ENCODE results near the gene TH.

DNA sequence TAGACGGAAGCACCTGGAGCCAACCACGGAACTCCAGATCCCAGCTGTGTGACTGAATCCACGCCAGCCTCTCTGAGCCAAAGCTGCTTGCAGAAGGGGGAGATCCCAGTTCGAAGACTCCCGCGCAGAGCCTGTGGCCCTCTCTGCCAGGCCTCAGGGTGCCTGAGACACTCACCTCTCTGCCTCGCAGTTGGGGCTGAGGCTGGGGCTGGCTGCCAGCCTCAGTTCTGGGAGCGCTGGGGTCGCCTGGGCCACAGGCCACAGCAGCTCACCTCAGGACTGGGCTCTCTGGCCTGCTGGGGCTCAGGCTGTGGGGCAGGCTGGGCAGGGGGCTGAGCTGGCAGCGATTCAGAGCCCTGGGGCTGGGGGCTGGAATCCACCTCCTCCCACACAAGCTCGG lies 24.2 kb downstream of the TH start:
- no peak for TF ChIP-seq PHF8 (conservative IDR thresholded peaks at IDR 0.05; ENCODE audit: low read depth, low read length)
- no peak for TF ChIP-seq CHD1 (IDR thresholded peaks at IDR 0.05; ENCODE audit: low read depth, low read length)
- TF ChIP-seq, protein P1, sequence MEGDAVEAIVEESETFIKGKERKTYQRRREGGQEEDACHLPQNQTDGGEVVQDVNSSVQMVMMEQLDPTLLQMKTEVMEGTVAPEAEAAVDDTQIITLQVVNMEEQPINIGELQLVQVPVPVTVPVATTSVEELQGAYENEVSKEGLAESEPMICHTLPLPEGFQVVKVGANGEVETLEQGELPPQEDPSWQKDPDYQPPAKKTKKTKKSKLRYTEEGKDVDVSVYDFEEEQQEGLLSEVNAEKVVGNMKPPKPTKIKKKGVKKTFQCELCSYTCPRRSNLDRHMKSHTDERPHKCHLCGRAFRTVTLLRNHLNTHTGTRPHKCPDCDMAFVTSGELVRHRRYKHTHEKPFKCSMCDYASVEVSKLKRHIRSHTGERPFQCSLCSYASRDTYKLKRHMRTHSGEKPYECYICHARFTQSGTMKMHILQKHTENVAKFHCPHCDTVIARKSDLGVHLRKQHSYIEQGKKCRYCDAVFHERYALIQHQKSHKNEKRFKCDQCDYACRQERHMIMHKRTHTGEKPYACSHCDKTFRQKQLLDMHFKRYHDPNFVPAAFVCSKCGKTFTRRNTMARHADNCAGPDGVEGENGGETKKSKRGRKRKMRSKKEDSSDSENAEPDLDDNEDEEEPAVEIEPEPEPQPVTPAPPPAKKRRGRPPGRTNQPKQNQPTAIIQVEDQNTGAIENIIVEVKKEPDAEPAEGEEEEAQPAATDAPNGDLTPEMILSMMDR (IDR thresholded peaks at IDR 0.05; ENCODE audit: control extremely low read depth in 1 of 3, insufficient read depth in 1 of 3, low read depth in 1 of 3, low read length in 3 of 3): no peak
- TF ChIP-seq EZH2 (IDR thresholded peaks at IDR 0.05; ENCODE audit: low read depth, low read length, severe bottlenecking): no peak
